ENCODE results near the gene ANKRD28.

Gene ANKRD28

GRCh38 chr3:15812183-15812582, 14.4 kb upstream of the ANKRD28 start:
- peak; percentile 81 for TF ChIP-seq CTCF (conservative IDR thresholded peaks at IDR 0.05)
- peak overlapping the region; percentile 62 for H3K27ac ChIP-seq

GRCh38 chr3:15810702-15811101, 12.9 kb upstream of the ANKRD28 start:
- no peak for TF ChIP-seq CTCF (conservative IDR thresholded peaks at IDR 0.05)

GRCh38 chr3:15809313-15809712, 11.5 kb upstream of the ANKRD28 start:
- TF ChIP-seq CTCF (conservative IDR thresholded peaks at IDR 0.05) = no peak
- no peak overlapping the region for H3K27ac ChIP-seq

More at GRCh38 chr3:15810702-15811101, 12.9 kb upstream of the ANKRD28 start:
- peak overlapping the region; percentile 62 for H3K27ac ChIP-seq

- no peak for TF ChIP-seq CTCF (conservative IDR thresholded peaks at IDR 0.05)
- H3K27ac ChIP-seq = no peak overlapping the region
These were observed 11.0 kb upstream of the ANKRD28 start for GRCh38 chr3:15808679-15809310.

- TF ChIP-seq CTCF (conservative IDR thresholded peaks at IDR 0.05) = no peak
- H3K27ac ChIP-seq = no peak overlapping the region
These were observed 8.0 kb upstream of the ANKRD28 start for GRCh38 chr3:15805756-15806266.

- H3K27ac ChIP-seq = no peak overlapping the region
- no peak for TF ChIP-seq CTCF (conservative IDR thresholded peaks at IDR 0.05)
These were observed 6.8 kb upstream of the ANKRD28 start for GRCh38 chr3:15804553-15805095.

GRCh38 chr3:15803921-15804320, 6.1 kb upstream of the ANKRD28 start:
- H3K27ac ChIP-seq = no peak overlapping the region
- no peak for TF ChIP-seq CTCF (conservative IDR thresholded peaks at IDR 0.05)

Data from VCaP (cell line).